IMR-90 (cell line): Measurements from ENCODE around the gene C5AR1. TPM values are rescaled to one million over a fixed set of nuclear protein-coding genes. Genes with fewer than 3 reads are reported as not detected.
"Not testable (repeated sequence)": the region's sequence is repeated elsewhere in the genome, so short reads cannot be mapped to it uniquely, and the experiment has no call there.

Source experiments
- ATAC-seq: fragments of 200-7000 bp; cut with Tn5 transposase; 2 replicates; pipeline ENCODE4 v1.9.1; 2020; ENCODE audit warnings: low read depth, mild to moderate bottlenecking, moderate library complexity
- BruUV-seq: library from RNA; stranded (reverse); fragments of 400-500 nt; replicated peaks from 2 replicates; lab custom pipeline; 2021; lab: Mats Ljungman, UMichigan
- CTCF ChIA-PET: fragments of 300-600 bp; formaldehyde crosslinking; extraction: SDS; loops from one replicate; lab custom pipeline; 2021; ENCODE audit warnings: antibody characterized with exemption; lab: Yijun Ruan, JAX
- POLR2A ChIA-PET: fragments of 300-600 bp; sonication (Branson Sonifier 250); formaldehyde crosslinking; loops from one replicate; lab custom pipeline; 2022; ENCODE audit warnings: antibody characterized with exemption; ENCODE audit not compliant: unreplicated experiment; lab: Charles Lee
- DNase-seq: peaks from one replicate; pipeline ENCODE4 v3.0.0; 2013
- H2AFZ ChIP-seq: replicated peaks from 2 replicates; pipeline ENCODE3; 2013; ENCODE audit warnings: low read length, mild to moderate bottlenecking; ENCODE audit not compliant: poor library complexity
- H2AK5ac ChIP-seq: 2 replicates; pipeline ENCODE4 v1.6.1; 2013; ENCODE audit warnings: low read depth, low read length, inconsistent platforms
- H2AK9ac ChIP-seq: replicated peaks from 2 replicates; pipeline ENCODE3; 2013; ENCODE audit warnings: mild to moderate bottlenecking, low read depth, low read length, moderate library complexity; ENCODE audit not compliant: poor library complexity
- H2BK120ac ChIP-seq: 2 replicates; pipeline ENCODE4 v1.6.1; 2013; ENCODE audit warnings: low read depth, low read length, inconsistent platforms
- H2BK15ac ChIP-seq: 3 replicates; pipeline ENCODE4 v1.6.1; 2013; ENCODE audit warnings: low read depth, low read length, inconsistent platforms
- H2BK20ac ChIP-seq: 2 replicates; pipeline ENCODE4 v1.6.1; 2013; ENCODE audit warnings: low read depth, mild to moderate bottlenecking, inconsistent platforms, low read length, moderate library complexity
- H2BK5ac ChIP-seq: 2 replicates; pipeline ENCODE4 v1.6.1; 2013; ENCODE audit warnings: mild to moderate bottlenecking, low read depth, low read length, inconsistent platforms; ENCODE audit not compliant: poor library complexity, severe bottlenecking
- H3K14ac ChIP-seq: replicated peaks from 2 replicates; pipeline ENCODE4 v1.6.1; 2013; ENCODE audit warnings: low read depth, low read length, inconsistent platforms
- H3K18ac ChIP-seq: 2 replicates; pipeline ENCODE4 v1.6.1; 2013; ENCODE audit warnings: low read depth, low read length, control low read depth
- H3K23ac ChIP-seq: 2 replicates; pipeline ENCODE4 v1.6.1; 2013; ENCODE audit warnings: low read depth, low read length, inconsistent platforms
- H3K27ac ChIP-seq: 2 replicates; pipeline ENCODE4 v1.5.1; 2013; ENCODE audit warnings: mild to moderate bottlenecking, control low read depth, low read length; ENCODE audit not compliant: insufficient read depth
- H3K27me3 ChIP-seq: 2 replicates; pipeline ENCODE4 v1.6.1; 2013; ENCODE audit warnings: low read length; ENCODE audit not compliant: control insufficient read depth, insufficient read depth
- H3K36me3 ChIP-seq: 2 replicates; pipeline ENCODE4 v1.6.1; 2013; ENCODE audit warnings: low read length, mixed read lengths; ENCODE audit not compliant: control insufficient read depth, insufficient read depth
- H3K4ac ChIP-seq: 2 replicates; pipeline ENCODE4 v1.6.1; 2013; ENCODE audit warnings: low read depth, low read length, inconsistent platforms
- H3K4me1 ChIP-seq: 2 replicates; pipeline ENCODE4 v1.6.1; 2013; ENCODE audit warnings: low read length, mixed read lengths; ENCODE audit not compliant: control insufficient read depth, insufficient read depth
- H3K4me2 ChIP-seq: 2 replicates; pipeline ENCODE4 v1.6.1; 2013; ENCODE audit warnings: low read depth, mild to moderate bottlenecking, control low read depth, low read length, moderate library complexity
- H3K4me3 ChIP-seq: 2 replicates; pipeline ENCODE4 v1.5.1; 2013; ENCODE audit warnings: low read depth, mild to moderate bottlenecking, control low read depth, low read length, moderate library complexity; ENCODE audit not compliant: insufficient read depth
- H3K56ac ChIP-seq: 2 replicates; pipeline ENCODE4 v1.6.1; 2013; ENCODE audit warnings: low read length, inconsistent platforms; ENCODE audit not compliant: insufficient read depth; ENCODE audit errors: extremely low read depth
- H3K79me1 ChIP-seq, 2 experiments: 2 replicates each; pipeline ENCODE4 v1.6.1; 2013; ENCODE audit warnings: low read length in 2 of 2, inconsistent platforms in 1 of 2, low read depth in 1 of 2
- H3K9ac ChIP-seq: 2 replicates; pipeline ENCODE4 v1.6.1; 2013; ENCODE audit warnings: low read depth, low read length, control low read depth
- H3K9me1 ChIP-seq: 2 replicates; pipeline ENCODE4 v1.6.1; 2013; ENCODE audit warnings: low read length, inconsistent platforms; ENCODE audit not compliant: insufficient read depth
- H3K9me3 ChIP-seq: 2 replicates; pipeline ENCODE4 v1.6.1; 2013; ENCODE audit warnings: low read length; ENCODE audit not compliant: control insufficient read depth, insufficient read depth
- H4K20me1 ChIP-seq: 2 replicates; pipeline ENCODE4 v1.6.1; 2013; ENCODE audit warnings: low read length, inconsistent platforms; ENCODE audit not compliant: insufficient read depth
- H4K5ac ChIP-seq: 2 replicates; pipeline ENCODE4 v1.6.1; 2013; ENCODE audit warnings: mild to moderate bottlenecking, low read depth, low read length, control low read depth
- H4K8ac ChIP-seq, 2 experiments: 2 replicates each; pipeline ENCODE4 v1.6.1; 2013; ENCODE audit warnings: low read depth in 2 of 2, low read length in 2 of 2, control low read depth in 1 of 2, inconsistent platforms in 1 of 2
- H4K91ac ChIP-seq: 2 replicates; pipeline ENCODE4 v1.6.1; 2013; ENCODE audit warnings: low read depth, low read length, inconsistent platforms; ENCODE audit not compliant: insufficient read depth
- WGBS, 2 experiments: methylation state at CpG; one replicate each; pipeline versions ENCODE4 v1.1.5 to v1.1.7; 2013; ENCODE audit warnings: missing lambda C conversion rate in 2 of 2; ENCODE audit not compliant: insufficient read length in 1 of 2; ENCODE audit errors: extremely low coverage in 2 of 2; 5-methylcytosine and 5-hydroxymethylcytosine counted together
- dilution Hi-C: fragments of 300-500 bp; cut with HindIII; formaldehyde crosslinking; loops from one replicate; pipeline ENCODE4 v1.14.3; 2018; ENCODE audit warnings: low sequenced_read_pairs; ENCODE audit not compliant: unreplicated experiment
- in situ Hi-C: fragments of 300-500 bp; cut with MboI; formaldehyde crosslinking; loops from 3 replicates; pipeline ENCODE4 v1.14.3; 2019; ENCODE audit warnings: low sequenced_read_pairs, inconsistent platforms, mixed read lengths
- intact Hi-C: fragments of 100-400 bp; cut with micrococcal nuclease; formaldehyde crosslinking; loops from 2 replicates; pipeline ENCODE4 v1.10.0; 2022
- polyA plus RNA-seq, 3 experiments: library from polyadenylated mRNA; depleted of rRNA; stranded (reverse); fragments of >200 nt; gene quantifications; 2 replicates each; pipeline ENCODE4 v1.2.3, GENCODE V29; 2012; ENCODE audit warnings: low replicate concordance in 1 of 3
- total RNA-seq: library from RNA; depleted of rRNA; stranded (reverse); fragments of >200 nt; gene quantifications from 2 replicates; pipeline ENCODE4 v1.2.3, GENCODE V29; 2012

The C5AR1 gene
- total and polyA plus RNA-seq, 2 of the 4 experiments (the other 2 are of a cell fraction), result under 0.01 to 1.0 TPM

GRCh38 chr19:47346024-47346423 is 36.4 kb downstream of the C5AR1 start:
- H3K36me3 ChIP-seq, result not testable (repeated sequence)

More at GRCh38 chr19:47346024-47346423, 36.4 kb downstream of the C5AR1 start:
- H3K4me1 ChIP-seq, H3K56ac ChIP-seq, H3K14ac ChIP-seq, H2BK20ac ChIP-seq, H4K8ac ChIP-seq, ATAC-seq, POLR2A ChIA-PET, H3K4ac ChIP-seq, H2BK5ac ChIP-seq, BruUV-seq, H2BK120ac ChIP-seq, H3K23ac ChIP-seq, H3K27ac ChIP-seq, in situ Hi-C loops, H3K9me1 ChIP-seq, H4K91ac ChIP-seq, H2BK15ac ChIP-seq, H2AFZ ChIP-seq, H3K4me2 ChIP-seq, H3K9ac ChIP-seq, H2AK5ac ChIP-seq, dilution Hi-C loops, DNase-seq, H3K27me3 ChIP-seq, H2AK9ac ChIP-seq, H4K20me1 ChIP-seq, H3K9me3 ChIP-seq, H4K5ac ChIP-seq, CTCF ChIA-PET, H3K4me3 ChIP-seq, H3K18ac ChIP-seq: not testable (repeated sequence)
- WGBS, 2 experiments, result 75% methylated on average over 3 of the region's 6 CpGs; no CpG with 5 or more reads in 1 of the 2 experiments
- H3K79me1 ChIP-seq, result peaks cover 14 to 17% of the 10 kb centered on the region in 2 experiments; a peak in 3 of 4 replicates
- intact Hi-C loops, result loop anchor here (5.0 kb wide), 1 partner anchor 39 kb away; the partner anchor contains the start of gene C5AR1
